ENCODE measurements around the gene TRAPPC1. TPM values are rescaled to one million over a fixed set of nuclear protein-coding genes. Genes with fewer than 3 reads are reported as not detected.

The TRAPPC1 gene
- total and polyA plus RNA-seq, 2 of the 8 experiments (the other 6 are each of a cell fraction or from before 2014, with no cell fraction given): 114 to 170 TPM

DNA sequence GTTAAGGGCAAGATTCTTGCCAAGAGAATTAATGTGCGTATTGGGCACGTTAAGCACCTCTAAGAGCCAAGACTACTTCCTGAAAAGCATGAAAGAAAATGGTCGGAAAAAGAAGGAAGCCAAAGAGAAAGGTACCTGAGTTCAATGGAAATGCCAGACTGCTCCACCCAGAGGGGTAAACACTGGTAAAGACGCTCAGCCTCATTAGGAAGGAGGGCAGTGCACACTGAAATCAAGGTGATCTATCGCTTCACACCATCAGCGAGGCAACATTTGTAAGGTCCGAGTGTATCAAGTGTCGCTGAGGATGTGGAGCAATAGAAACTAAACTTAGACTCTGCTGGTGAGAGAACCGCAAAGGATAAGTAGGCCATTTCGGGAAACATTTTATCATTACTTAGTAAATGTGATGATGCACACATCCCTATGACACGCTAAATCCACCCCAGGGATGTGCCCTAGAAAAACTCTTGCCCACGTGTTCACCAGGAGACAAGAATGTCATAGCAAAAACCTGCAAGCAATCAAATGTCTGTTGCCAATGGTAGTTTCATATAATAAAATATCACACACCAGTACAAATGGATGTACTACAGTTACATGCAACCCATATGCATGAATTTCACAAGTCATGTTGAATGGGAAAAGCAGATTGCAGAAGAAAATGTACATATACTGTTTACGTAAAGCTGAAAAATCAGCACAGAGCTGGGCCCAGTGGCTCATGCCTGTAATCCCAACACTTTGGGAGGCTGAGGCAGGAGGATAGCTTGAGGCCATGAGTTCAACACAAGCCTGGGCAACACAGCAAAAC is 23.9 kb upstream of the TRAPPC1 start:
- Histone ChIP-seq H3K9ac (replicated peaks in 1 of 4; ENCODE audit: extremely low read depth in 1 of 4, low read depth in 3 of 4, low read length in 3 of 4) (no peak overlapping the region), H3K79me2 (ENCODE audit: control insufficient read depth in 1 of 2, insufficient read depth in 2 of 2, low read length in 2 of 2) (no peaks in the 10 kb centered on the region), H2BK120ac (replicated peaks; ENCODE audit: low read depth, low read length) (no peak overlapping the region), H3K9me3 (ENCODE audit: insufficient read depth in 2 of 2, low read depth in 1 of 2, low read length in 1 of 2) (no peaks in the 10 kb centered on the region), H3K4ac (replicated peaks; ENCODE audit: insufficient read length, low read depth, low read length) (no peak overlapping the region), H3K23ac (ENCODE audit: insufficient read length) (no peak overlapping the region), H3K27ac (ENCODE audit: low read depth, low read length) (no peak overlapping the region), H2BK12ac (ENCODE audit: low read depth, low read length) (no peak overlapping the region), H3K4me1 (replicated peaks in 1 of 4; ENCODE audit: control insufficient read depth in 3 of 4, insufficient read depth in 4 of 4, low read length in 3 of 4) (no peaks in the 10 kb centered on the region), H2AK5ac (ENCODE audit: low read depth, low read length) (no peak overlapping the region), H3K79me1 (ENCODE audit: low read depth, low read length) (no peaks in the 10 kb centered on the region), H3K56ac (replicated peaks; ENCODE audit: insufficient read length, low read depth, low read length) (no peak overlapping the region), H3K4me2 (ENCODE audit: insufficient read depth in 1 of 2, low read depth in 2 of 2, low read length in 2 of 2) (no peak overlapping the region), H4K91ac (replicated peaks; ENCODE audit: insufficient read length, low read length) (no peak overlapping the region), H2BK5ac (ENCODE audit: low read depth, low read length) (no peak overlapping the region), H4K5ac (ENCODE audit: insufficient read length, low read depth, low read length) (no peak overlapping the region), H2BK20ac (ENCODE audit: low read length) (no peak overlapping the region), H3K18ac (ENCODE audit: extremely low read depth, low read length) (no peak overlapping the region), H4K8ac (ENCODE audit: extremely low read depth, insufficient read depth, low read length) (no peak overlapping the region), H2BK15ac (ENCODE audit: low read length) (no peak overlapping the region), H3K36me3 (ENCODE audit: control insufficient read depth in 2 of 4, insufficient read depth in 4 of 4, low read length in 3 of 4) (no peaks in the 10 kb centered on the region), H3K27me3 (replicated peaks in 1 of 4; ENCODE audit: control insufficient read depth in 3 of 4, extremely low read depth in 1 of 4, insufficient read depth in 3 of 4, low read length in 3 of 4) (no peaks in the 10 kb centered on the region; a peak in 2 of 7 replicates), H2AFZ (ENCODE audit: low read length) (no peak overlapping the region), H3K14ac (ENCODE audit: insufficient read length) (no peak overlapping the region), H3K23me2 (ENCODE audit: low read depth, low read length) (no peaks in the 10 kb centered on the region), H4K20me1 (replicated peaks in 1 of 2; ENCODE audit: control insufficient read depth in 1 of 2, insufficient read depth in 2 of 2, low read length in 2 of 2) (no peaks in the 10 kb centered on the region), H3K4me3 (ENCODE audit: extremely low read depth in 1 of 4, insufficient read depth in 2 of 4, low read depth in 3 of 4, low read length in 4 of 4) (no peak overlapping the region)
- CTCF ChIA-PET (ENCODE audit: partially characterized antibody): interaction anchor here (0.6 to 1.3 kb wide), 3 partner anchors 35 to 221 kb away, joined by 3 to 5 read pairs (median 4); no protein-coding TSS in a partner anchor
- DNase-seq (ENCODE audit: low read depth in 1 of 2, low spot score in 2 of 2): no peak
- POLR2A ChIA-PET (ENCODE audit: partially characterized antibody): interaction anchor here (0.9 kb wide), 1 partner anchor 40 kb away, joined by 3 read pairs; the partner anchor contains the start of gene RNF227
- FAIRE-seq: no peak
- 91% methylated on average over 13 of the region's 13 CpGs; no CpG with 5 or more reads in 1 of the 2 experiments for WGBS, 2 experiments (ENCODE audit: extremely low coverage in 1 of 2, insufficient coverage in 1 of 2, insufficient read length in 1 of 2, insufficient replicate concordance in 2 of 2, low coverage in 1 of 2, low lambda C conversion rate in 2 of 2, missing lambda C conversion rate in 1 of 2)
- TF ChIP-seq SAP30 (IDR thresholded peaks at IDR 0.05; ENCODE audit: insufficient read depth, insufficient replicate concordance, low read length) (no peak), SP1 (IDR thresholded peaks at IDR 0.05; ENCODE audit: low read depth, low read length) (no peak), EP300 (IDR thresholded peaks at IDR 0.05; ENCODE audit: borderline replicate concordance in 1 of 2, low read depth in 2 of 2, low read length in 2 of 2) (no peak), CBX5 (IDR thresholded peaks at IDR 0.05; ENCODE audit: low read depth, low read length) (no peak), HDAC2 (IDR thresholded peaks at IDR 0.05; ENCODE audit: borderline replicate concordance in 1 of 2, low read depth in 2 of 2, low read length in 2 of 2) (no peak), CREB1 (IDR thresholded peaks at IDR 0.05) (no peak), FOSL1 (IDR thresholded peaks at IDR 0.05; ENCODE audit: insufficient read depth, low read depth, low read length) (no peak), BRCA1 (IDR thresholded peaks at IDR 0.05; ENCODE audit: low read depth, low read length) (no peak), PHF8 (conservative IDR thresholded peaks at IDR 0.05; ENCODE audit: low read depth, low read length) (no peak), TBP (IDR thresholded peaks at IDR 0.05; ENCODE audit: low read depth, low read length) (no peak), EGR1 (IDR thresholded peaks at IDR 0.05; ENCODE audit: borderline replicate concordance, low read depth, low read length) (no peak)
- TF ChIP-seq, protein P1, sequence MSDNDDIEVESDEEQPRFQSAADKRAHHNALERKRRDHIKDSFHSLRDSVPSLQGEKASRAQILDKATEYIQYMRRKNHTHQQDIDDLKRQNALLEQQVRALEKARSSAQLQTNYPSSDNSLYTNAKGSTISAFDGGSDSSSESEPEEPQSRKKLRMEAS (IDR thresholded peaks at IDR 0.05): no peak
